PC-9 (cell line): ENCODE results near the gene SORCS2. TPM values are rescaled to one million over a fixed set of nuclear protein-coding genes. Genes with fewer than 3 reads are reported as not detected.

Source experiments
- BruUV-seq: library from RNA; stranded (reverse); fragments of 400-500 nt; replicated peaks from 2 replicates; lab custom pipeline; 2021; lab: Mats Ljungman, UMichigan
- CTCF ChIA-PET: fragments of 300-600 bp; sonication (Branson Sonifier 250); formaldehyde crosslinking; loops from one replicate; lab custom pipeline; 2022; ENCODE audit warnings: antibody characterized with exemption; lab: Charles Lee
- POLR2A ChIA-PET: fragments of 300-600 bp; sonication (Branson Sonifier 250); formaldehyde crosslinking; loops from one replicate; lab custom pipeline; 2022; ENCODE audit warnings: antibody characterized with exemption; ENCODE audit not compliant: unreplicated experiment; lab: Charles Lee
- DNase-seq, 2 experiments: peaks; one replicate each; pipeline versions ENCODE4 v3.0.0 to v3.0.0-alpha.2; 2015 to 2022; ENCODE audit warnings: mixed read lengths in 1 of 2
- H2AFZ ChIP-seq: fragments of 200-600 bp; sonication (generic); 2 replicates; pipeline ENCODE4 v1.8.1; 2017; ENCODE audit warnings: antibody characterized with exemption
- H3F3A ChIP-seq: fragments of 200-600 bp; sonication (generic); 2 replicates; pipeline ENCODE4 v1.8.1; 2017; ENCODE audit warnings: antibody characterized with exemption, mild to moderate bottlenecking, low read depth; ENCODE audit not compliant: insufficient read depth
- H3K27ac ChIP-seq: fragments of 200-600 bp; sonication (generic); 2 replicates; pipeline ENCODE4 v1.6.1; 2016; ENCODE audit warnings: mixed run types
- H3K27me3 ChIP-seq: fragments of 200-600 bp; sonication (generic); 2 replicates; pipeline ENCODE4 v1.6.1; 2016; ENCODE audit warnings: low read depth, mixed run types; ENCODE audit not compliant: insufficient read depth
- H3K36me3 ChIP-seq: fragments of 200-600 bp; sonication (generic); 2 replicates; pipeline ENCODE4 v1.6.1; 2016; ENCODE audit warnings: low read depth, mixed run types
- H3K4me1 ChIP-seq: fragments of 200-600 bp; sonication (generic); replicated peaks from 2 replicates; pipeline ENCODE4 v1.6.1; 2016; ENCODE audit warnings: mixed run types; ENCODE audit not compliant: insufficient read depth
- H3K4me2 ChIP-seq: fragments of 200-600 bp; sonication (generic); 2 replicates; pipeline ENCODE4 v1.6.1; 2017; ENCODE audit warnings: mixed run types
- H3K4me3 ChIP-seq: fragments of 200-600 bp; sonication (generic); 2 replicates; pipeline ENCODE4 v1.6.1; 2016; ENCODE audit warnings: mixed run types
- H3K79me2 ChIP-seq: fragments of 200-600 bp; sonication (generic); 2 replicates; pipeline ENCODE4 v1.6.1; 2017; ENCODE audit warnings: low read depth, mixed run types
- H3K9me2 ChIP-seq: fragments of 200-600 bp; sonication (generic); 2 replicates; pipeline ENCODE4 v1.8.1; 2017; ENCODE audit warnings: mild to moderate bottlenecking; ENCODE audit not compliant: insufficient read depth
- H3K9me3 ChIP-seq: fragments of 200-600 bp; sonication (generic); 2 replicates; pipeline ENCODE4 v1.8.1; 2016; ENCODE audit warnings: low read depth; ENCODE audit not compliant: insufficient read depth
- H4K20me1 ChIP-seq: fragments of 200-600 bp; sonication (generic); 2 replicates; pipeline ENCODE4 v1.8.1; 2017; ENCODE audit not compliant: insufficient read depth
- CTCF ChIP-seq: fragments of 200-600 bp; sonication (generic); conservative IDR thresholded peaks from 2 replicates; pipeline ENCODE4 v1.6.1; 2017; ENCODE audit warnings: mixed run types, antibody characterized with exemption, mild to moderate bottlenecking, moderate library complexity
- EZH2 ChIP-seq: fragments of 200-600 bp; sonication (generic); IDR thresholded peaks from 2 replicates; pipeline ENCODE4 v1.8.0; 2017; ENCODE audit warnings: antibody characterized with exemption, low read depth
- intact Hi-C: fragments of 100-400 bp; cut with micrococcal nuclease; formaldehyde crosslinking; loops from one replicate; pipeline ENCODE4 v1.10.0; 2022; ENCODE audit not compliant: unreplicated experiment
- total RNA-seq: library from RNA; stranded (reverse); gene quantifications from 2 replicates; pipeline ENCODE4 v1.2.3, GENCODE V29; 2021

SORCS2 gene
- total RNA-seq, 1 experiment from 2014 or later: 25.8 TPM

DNA sequence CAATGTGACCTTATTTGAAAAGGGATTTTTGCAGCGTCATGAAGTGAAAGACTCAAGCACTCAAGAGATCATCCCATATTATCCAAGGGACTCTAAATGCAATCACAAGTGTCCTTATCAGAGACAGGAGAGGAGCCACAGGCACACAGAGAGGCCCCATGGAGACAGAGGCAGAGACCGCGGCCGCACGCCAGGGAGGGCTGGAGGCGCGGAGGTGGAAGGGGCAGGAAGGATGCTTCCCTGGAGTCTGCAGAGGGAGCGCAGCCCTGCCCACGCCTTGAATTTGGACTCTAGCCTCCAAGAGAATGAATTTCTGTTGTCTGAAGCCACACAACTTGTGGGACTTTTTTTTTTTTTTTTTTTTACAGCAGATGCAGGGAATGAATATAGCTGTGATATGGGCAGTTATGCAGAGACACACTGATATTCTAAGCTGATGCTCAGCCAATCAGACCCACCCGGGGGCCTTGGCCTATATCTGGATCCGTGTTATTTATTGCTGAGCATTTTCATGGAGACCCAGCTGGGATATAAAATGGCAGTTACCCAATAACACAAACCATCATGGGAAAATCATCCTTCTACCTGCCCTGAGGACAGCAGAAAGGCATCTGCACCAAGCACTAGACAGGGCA is 487.2 kb downstream of the SORCS2 start:
- Histone ChIP-seq H3F3A (no peaks in the 10 kb centered on the region), H3K9me3 (no peaks in the 10 kb centered on the region), H2AFZ (no peak overlapping the region), H3K4me2 (no peak overlapping the region), H3K27me3 (no peaks in the 10 kb centered on the region), H3K4me3 (no peak overlapping the region), H3K4me1 (no peaks in the 10 kb centered on the region), H3K79me2 (no peaks in the 10 kb centered on the region), H3K36me3 (no peaks in the 10 kb centered on the region), H3K27ac (no peak overlapping the region), H4K20me1 (no peaks in the 10 kb centered on the region), H3K9me2 (no peaks in the 10 kb centered on the region)
- ChIA-PET CTCF (no interaction called here), POLR2A (no interaction called here)
- TF ChIP-seq CTCF: no peak
- no peak for DNase-seq
- intact Hi-C loops: no loop called here
- no TSS peak for BruUV-seq

DNA sequence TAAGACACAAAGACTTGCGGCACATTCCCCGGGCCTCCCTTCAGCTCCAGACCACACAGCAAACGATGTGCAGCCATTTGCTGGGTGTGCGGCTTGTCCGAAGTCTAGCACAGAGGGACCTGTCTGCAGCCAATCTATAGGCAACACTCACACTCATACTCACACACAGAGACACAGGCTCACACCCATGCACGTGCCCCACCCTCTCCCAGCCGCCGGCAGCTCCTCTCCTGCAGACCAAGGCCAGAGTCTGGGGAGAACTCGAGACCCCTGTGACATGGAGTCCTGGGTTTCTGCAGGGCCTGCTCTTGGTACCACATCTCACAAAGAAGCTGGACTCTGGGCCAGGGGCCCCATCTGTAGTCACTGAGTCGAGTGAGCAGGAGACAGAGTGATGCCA is 487.8 kb downstream of the SORCS2 start:
- Histone ChIP-seq H3K36me3 (no peaks in the 10 kb centered on the region), H3K9me3 (no peaks in the 10 kb centered on the region), H3K9me2 (no peaks in the 10 kb centered on the region), H4K20me1 (no peaks in the 10 kb centered on the region), H3K4me3 (no peak overlapping the region), H2AFZ (no peak overlapping the region), H3K4me2 (no peak overlapping the region), H3K27me3 (no peaks in the 10 kb centered on the region), H3K4me1 (no peaks in the 10 kb centered on the region), H3K79me2 (no peaks in the 10 kb centered on the region), H3K27ac (no peak overlapping the region), H3F3A (no peaks in the 10 kb centered on the region)
- DNase-seq: no peak
- BruUV-seq: no TSS peak
- TF ChIP-seq EZH2 (no peak), CTCF (no peak)
- ChIA-PET CTCF (no interaction called here), POLR2A (no interaction called here)
- intact Hi-C loops: no loop called here

DNA sequence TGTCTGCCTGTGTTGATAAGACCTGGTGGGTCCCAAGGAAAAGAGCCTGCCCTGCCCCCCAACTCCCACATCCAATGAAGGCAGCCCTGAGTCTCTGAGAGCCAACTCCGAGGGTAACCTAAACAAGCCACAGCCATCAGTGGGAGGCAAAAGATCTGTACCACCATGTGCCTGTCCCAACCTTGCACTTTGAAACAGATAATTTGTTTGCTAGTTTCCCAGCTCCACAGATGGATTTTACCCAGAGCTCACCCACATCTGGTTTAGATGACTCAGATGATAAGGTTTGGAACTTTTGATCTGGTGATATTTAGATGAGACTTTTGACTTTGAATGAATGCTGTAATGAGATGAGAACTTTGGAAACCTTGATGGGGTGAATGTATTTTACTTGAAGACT is 488.4 kb downstream of the SORCS2 start:
- no peaks in the 10 kb centered on the region for H3F3A ChIP-seq
- H3K36me3 ChIP-seq: no peaks in the 10 kb centered on the region
- intact Hi-C loops: no loop called here
- ChIA-PET POLR2A (no interaction called here), CTCF (no interaction called here)
- TF ChIP-seq CTCF (no peak), EZH2 (no peak)
- no peaks in the 10 kb centered on the region for H3K27me3 ChIP-seq
- no peaks in the 10 kb centered on the region for H3K79me2 ChIP-seq
- DNase-seq: no peak
- BruUV-seq: no TSS peak
- no peaks in the 10 kb centered on the region for H3K9me3 ChIP-seq
- no peak overlapping the region for H3K4me3 ChIP-seq
- no peaks in the 10 kb centered on the region for H3K9me2 ChIP-seq
- no peak overlapping the region for H3K27ac ChIP-seq
- H2AFZ ChIP-seq: no peak overlapping the region
- H4K20me1 ChIP-seq: no peaks in the 10 kb centered on the region
- no peak overlapping the region for H3K4me2 ChIP-seq
- H3K4me1 ChIP-seq: no peaks in the 10 kb centered on the region
